K562 (cell line): ENCODE results near the gene USH2A. TPM values are rescaled to one million over a fixed set of nuclear protein-coding genes. Genes with fewer than 3 reads are reported as not detected.

Experiments
- ATAC-seq: fragments of 200-7000 bp; cut with Tn5 transposase; 3 replicates; pipeline ENCODE4 v1.9.1; 2020; ENCODE audit warnings: moderate library complexity
- BruUV-seq: library from RNA; stranded (reverse); fragments of 400-500 nt; replicated peaks from 2 replicates; lab custom pipeline; 2021; lab: Mats Ljungman, UMichigan
- CTCF ChIA-PET: fragments of 300-600 bp; formaldehyde crosslinking; extraction: SDS; loops from one replicate; lab custom pipeline; 2021; ENCODE audit warnings: low intra/inter-chr PET ratio; lab: Yijun Ruan, JAX
- POLR2A ChIA-PET: fragments of 300-600, 350-650 bp; sonication (Branson Sonifier 250); formaldehyde crosslinking; extraction: SDS; loops from one replicate; lab custom pipeline; 2021; ENCODE audit warnings: antibody characterized with exemption, inconsistent platforms; lab: Yijun Ruan, JAX
- DNase-seq, 4 experiments: peaks; one replicate each; pipeline versions ENCODE4 v3.0.0 to v3.0.0-alpha.2; 2011 to 2018; ENCODE audit warnings: low spot score in 3 of 4, mixed read lengths in 3 of 4; ENCODE audit errors: extremely low read depth in 1 of 4
- FAIRE-seq: peaks from 2 replicates; lab custom pipeline; 2011; peaks lifted over from hg19 to GRCh38; lab: Jason Lieb, UNC
- H2AFZ ChIP-seq: 2 replicates; pipeline ENCODE4 v1.6.0; 2011; ENCODE audit warnings: low read depth, low read length, control low read depth, inconsistent platforms
- H3K27ac ChIP-seq: fragments of 200-600 bp; 3 replicates; pipeline ENCODE4 v1.8.0; 2011; ENCODE audit warnings: low read depth, mild to moderate bottlenecking, control low read depth, inconsistent platforms, low read length, moderate library complexity, mixed read lengths; ENCODE audit errors: extremely low read depth
- H3K27me3 ChIP-seq, 2 experiments: fragments of 300-600 bp in 1 of 2; 2 replicates in 1 of 2; 3 replicates in 1 of 2; pipeline versions ENCODE4 v1.6.0 to v1.8.0; 2011; ENCODE audit warnings: inconsistent platforms in 2 of 2, low read length in 2 of 2, mild to moderate bottlenecking in 1 of 2, mixed read lengths in 1 of 2, moderate library complexity in 1 of 2; ENCODE audit not compliant: control insufficient read depth in 2 of 2, insufficient read depth in 2 of 2
- H3K36me3 ChIP-seq: fragments of 300-600 bp; 3 replicates; pipeline ENCODE4 v1.8.0; 2011; ENCODE audit warnings: mild to moderate bottlenecking, low read length, inconsistent platforms; ENCODE audit not compliant: control insufficient read depth, insufficient read depth
- H3K4me1 ChIP-seq, 2 experiments: fragments of 200-600 bp in 1 of 2; replicated peaks in 1 of 2; 2 replicates in 1 of 2; 3 replicates in 1 of 2; pipeline versions ENCODE4 v1.5.1 to v1.8.0; 2011; ENCODE audit warnings: inconsistent platforms in 2 of 2, low read length in 2 of 2, mild to moderate bottlenecking in 1 of 2, mixed read lengths in 1 of 2, moderate library complexity in 1 of 2; ENCODE audit not compliant: control insufficient read depth in 2 of 2, insufficient read depth in 2 of 2
- H3K4me2 ChIP-seq: 2 replicates; pipeline ENCODE4 v1.6.1; 2011; ENCODE audit warnings: low read length, control low read depth, inconsistent platforms, mixed read lengths; ENCODE audit not compliant: insufficient read depth
- H3K4me3 ChIP-seq: fragments of 200-600 bp; sonication (generic), shearing (Covaris generic); 2 replicates; pipeline ENCODE4 v1.5.1; 2016; ENCODE audit warnings: control low read depth, inconsistent platforms
- H3K79me2 ChIP-seq: fragments of 200-600 bp; 3 replicates; pipeline ENCODE4 v1.8.0; 2011; ENCODE audit warnings: low read length, inconsistent platforms; ENCODE audit not compliant: control insufficient read depth, insufficient read depth
- H3K9ac ChIP-seq, 2 experiments: 2 replicates each; pipeline versions ENCODE4 v1.6.0 to v1.6.1; 2011; ENCODE audit warnings: low read depth in 2 of 2, low read length in 2 of 2, control low read depth in 1 of 2, inconsistent platforms in 1 of 2, mild to moderate bottlenecking in 1 of 2, mixed read lengths in 1 of 2; ENCODE audit not compliant: insufficient read depth in 1 of 2
- H3K9me1 ChIP-seq: one replicate; pipeline ENCODE4 v1.6.0; 2011; ENCODE audit warnings: inconsistent platforms, mild to moderate bottlenecking, low read length, moderate library complexity; ENCODE audit not compliant: control insufficient read depth, insufficient read depth
- H3K9me3 ChIP-seq: replicated peaks from 2 replicates; pipeline ENCODE4 v1.5.1; 2011; ENCODE audit warnings: low read depth, low read length, inconsistent platforms; ENCODE audit not compliant: control insufficient read depth, insufficient read depth
- H4K20me1 ChIP-seq: replicated peaks from 2 replicates; pipeline ENCODE4 v1.6.1; 2011; ENCODE audit warnings: low read length, inconsistent platforms, mixed read lengths; ENCODE audit not compliant: control insufficient read depth, insufficient read depth
- BMI1 ChIP-seq: fragments of 150-350 bp; IDR thresholded peaks from 2 replicates; pipeline ENCODE4 v1.6.1; 2014; ENCODE audit warnings: low read length
- CBX5 ChIP-seq: IDR thresholded peaks from 2 replicates; pipeline ENCODE4 v1.6.1; 2014; ENCODE audit warnings: low read depth, borderline replicate concordance
- CEBPB ChIP-seq: fragments of 450-650 bp; IDR thresholded peaks from 2 replicates; pipeline ENCODE4 v1.6.1; 2016; ENCODE audit warnings: missing genetic modification characterization, missing compliant biosample characterization
- DIDO1 ChIP-seq: fragments of 450-650 bp; IDR thresholded peaks from 2 replicates; pipeline ENCODE4 v1.6.1; 2016; ENCODE audit warnings: low read depth, missing biosample characterization, missing genetic modification characterization
- GABPB2 ChIP-seq: fragments of 250-450 bp; sonication (Bioruptor Pico); conservative IDR thresholded peaks from 2 replicates; pipeline ENCODE4 v1.5.1; 2021; ENCODE audit warnings: mild to moderate bottlenecking
- MTF1 ChIP-seq: fragments of 250-450 bp; sonication (Bioruptor Pico); IDR thresholded peaks from 2 replicates; pipeline ENCODE4 v1.9.0; 2021; ENCODE audit warnings: moderate library complexity, mild to moderate bottlenecking, inconsistent platforms, borderline replicate concordance
- RBM17 ChIP-seq: fragments of 200-400 bp; formaldehyde crosslinking; IDR thresholded peaks from 2 replicates; pipeline ENCODE4 v1.6.1; 2017; ENCODE audit warnings: low read depth, mild to moderate bottlenecking, low read length, borderline replicate concordance
- RHOXF2B ChIP-seq: fragments of 250-450 bp; sonication (Bioruptor Pico); conservative IDR thresholded peaks from 2 replicates; pipeline ENCODE4 v1.5.1; 2021
- TEAD1 ChIP-seq, 2 experiments: fragments of 450-650 bp in 1 of 2; sonication (generic) in 1 of 2; formaldehyde crosslinking; IDR thresholded peaks; 2 replicates each; pipeline versions ENCODE4 v1.4.0 to v1.8.0; 2020 to 2022; ENCODE audit warnings: mild to moderate bottlenecking in 2 of 2, missing genetic modification reagents in 1 of 2
- ZBTB17 ChIP-seq: fragments of 450-650 bp; formaldehyde crosslinking; IDR thresholded peaks from 2 replicates; pipeline ENCODE4 v1.4.0; 2020; ENCODE audit warnings: mild to moderate bottlenecking
- ZNF121 ChIP-seq: sonication (generic); formaldehyde crosslinking; conservative IDR thresholded peaks from 2 replicates; pipeline ENCODE4 v1.8.0; 2022; ENCODE audit warnings: missing genetic modification reagents
- ZNF699 ChIP-seq: fragments of 250-450 bp; sonication (Bioruptor Pico); IDR thresholded peaks from 2 replicates; pipeline ENCODE4 v1.8.0; 2021; ENCODE audit warnings: mild to moderate bottlenecking, moderate library complexity; ENCODE audit not compliant: insufficient replicate concordance
- ZNF76 ChIP-seq: fragments of 250-450 bp; sonication (Bioruptor Pico); IDR thresholded peaks from 2 replicates; pipeline ENCODE4 v1.4.0; 2020; ENCODE audit warnings: mild to moderate bottlenecking, moderate library complexity, borderline replicate concordance
- WGBS: fragments of 100-300 bp; shearing (Covaris generic); methylation state at CpG from one replicate; pipeline ENCODE4 v1.1.6; 2016; ENCODE audit warnings: low coverage, mixed read lengths; ENCODE audit not compliant: insufficient coverage; ENCODE audit errors: missing lambda C conversion rate; 5-methylcytosine and 5-hydroxymethylcytosine counted together
- in situ Hi-C: fragments of 300-500 bp; cut with MboI; formaldehyde crosslinking; loops from 4 replicates; pipeline ENCODE4 v1.15.0; 2018; ENCODE audit warnings: inconsistent platforms, mixed read lengths
- intact Hi-C: fragments of 100-400 bp; cut with micrococcal nuclease; formaldehyde crosslinking; loops from 2 replicates; pipeline ENCODE4 v1.14.2; 2022
- polyA plus RNA-seq, 8 experiments: library from polyadenylated mRNA; depleted of rRNA in 4 of 8; stranded (reverse) in 5 of 8; unstranded in 3 of 8; fragments of >200 nt; fragmentation: Nextera tagmentation in 2 of 8; fragmentation: Illumina TruSeq in 1 of 8; extraction: Ambion mirVana in 2 of 8; extraction: Trizol in 1 of 8; gene quantifications; 2 replicates each; pipeline versions ENCODE4 v1.2.1 to v1.2.3, GENCODE V29; 2011 to 2014; ENCODE audit warnings: inconsistent platforms in 1 of 8, missing spikeins in 1 of 8
- total RNA-seq, 7 experiments: library from RNA; depleted of rRNA in 6 of 7; stranded (reverse); fragments of >200 nt in 6 of 7; fragmentation: Illumina TruSeq in 2 of 7; extraction: Trizol in 2 of 7; gene quantifications; 2 replicates each; pipeline versions ENCODE4 v1.2.1 to v1.2.3, GENCODE V29; 2011 to 2021; ENCODE audit warnings: low replicate concordance in 1 of 7
- TF ChIP-seq, protein P1 (sequence below): sonication (generic); formaldehyde crosslinking; IDR thresholded peaks from 2 replicates; pipeline ENCODE4 v1.8.1; 2023; ENCODE audit warnings: missing genetic modification reagents, mild to moderate bottlenecking, borderline replicate concordance
- TF ChIP-seq, protein P2 (sequence below): fragments of 250-450 bp; sonication (Bioruptor Pico); IDR thresholded peaks from 2 replicates; pipeline ENCODE4 v1.5.1; 2021; ENCODE audit warnings: mild to moderate bottlenecking

The USH2A gene
- total and polyA plus RNA-seq, 9 of the 15 experiments (the other 6 are each of a cell fraction or from before 2014, with no cell fraction given): under 0.01 TPM; not detected in 7

DNA sequence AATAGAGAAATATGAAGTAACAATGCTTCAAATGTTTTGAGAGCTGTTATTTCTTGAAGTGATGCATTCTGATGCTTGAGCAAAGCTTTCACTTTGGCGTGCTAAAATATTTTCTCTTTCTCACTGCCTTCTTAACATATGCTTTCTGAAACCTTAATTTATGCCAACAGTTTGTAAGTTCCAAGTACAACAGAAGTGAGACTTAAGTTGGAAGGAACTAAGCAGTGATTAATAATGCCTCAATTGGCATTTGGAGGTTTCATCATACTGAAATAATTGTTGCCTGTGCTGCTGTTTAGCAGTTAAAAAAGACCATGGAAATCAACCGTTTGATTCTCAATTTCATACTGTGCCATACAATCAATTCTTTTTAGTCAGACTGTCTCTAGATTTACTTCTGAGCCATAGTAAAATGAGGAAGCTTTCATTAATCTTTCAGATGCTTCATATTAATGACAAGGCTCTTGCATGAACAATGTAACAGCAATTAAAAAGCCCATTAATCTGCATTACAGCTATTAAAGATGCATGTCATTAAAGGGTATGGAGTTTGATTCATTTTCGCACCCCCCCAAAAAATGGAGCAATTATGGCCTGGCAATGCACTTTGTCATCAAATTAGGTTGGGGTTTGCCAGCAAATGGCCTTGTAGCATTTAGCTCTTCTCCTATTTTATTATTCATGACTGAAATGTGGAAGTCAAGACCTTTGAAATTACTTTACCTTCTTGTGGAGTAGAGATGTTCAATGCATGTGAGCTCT lies 375.3 kb downstream of the USH2A start:
- CTCF ChIA-PET: no interaction called here
- 0% methylated on average over 3 of the region's 3 CpGs for WGBS

More for the DNA sequence above, 375.3 kb downstream of the USH2A start:
- no peaks in the 10 kb centered on the region for H3K27me3 ChIP-seq
- ATAC-seq (no peak), DNase-seq (no peak), FAIRE-seq (no peak)
- H2AFZ ChIP-seq: no peak overlapping the region
- no peak for TF ChIP-seq RBM17
- TF ChIP-seq RHOXF2B (CRISPR knock-in tag): no peak
- TF ChIP-seq DIDO1 (tag): no peak
- no peak for TF ChIP-seq GABPB2 (CRISPR knock-in tag)
- TF ChIP-seq, protein P1, sequence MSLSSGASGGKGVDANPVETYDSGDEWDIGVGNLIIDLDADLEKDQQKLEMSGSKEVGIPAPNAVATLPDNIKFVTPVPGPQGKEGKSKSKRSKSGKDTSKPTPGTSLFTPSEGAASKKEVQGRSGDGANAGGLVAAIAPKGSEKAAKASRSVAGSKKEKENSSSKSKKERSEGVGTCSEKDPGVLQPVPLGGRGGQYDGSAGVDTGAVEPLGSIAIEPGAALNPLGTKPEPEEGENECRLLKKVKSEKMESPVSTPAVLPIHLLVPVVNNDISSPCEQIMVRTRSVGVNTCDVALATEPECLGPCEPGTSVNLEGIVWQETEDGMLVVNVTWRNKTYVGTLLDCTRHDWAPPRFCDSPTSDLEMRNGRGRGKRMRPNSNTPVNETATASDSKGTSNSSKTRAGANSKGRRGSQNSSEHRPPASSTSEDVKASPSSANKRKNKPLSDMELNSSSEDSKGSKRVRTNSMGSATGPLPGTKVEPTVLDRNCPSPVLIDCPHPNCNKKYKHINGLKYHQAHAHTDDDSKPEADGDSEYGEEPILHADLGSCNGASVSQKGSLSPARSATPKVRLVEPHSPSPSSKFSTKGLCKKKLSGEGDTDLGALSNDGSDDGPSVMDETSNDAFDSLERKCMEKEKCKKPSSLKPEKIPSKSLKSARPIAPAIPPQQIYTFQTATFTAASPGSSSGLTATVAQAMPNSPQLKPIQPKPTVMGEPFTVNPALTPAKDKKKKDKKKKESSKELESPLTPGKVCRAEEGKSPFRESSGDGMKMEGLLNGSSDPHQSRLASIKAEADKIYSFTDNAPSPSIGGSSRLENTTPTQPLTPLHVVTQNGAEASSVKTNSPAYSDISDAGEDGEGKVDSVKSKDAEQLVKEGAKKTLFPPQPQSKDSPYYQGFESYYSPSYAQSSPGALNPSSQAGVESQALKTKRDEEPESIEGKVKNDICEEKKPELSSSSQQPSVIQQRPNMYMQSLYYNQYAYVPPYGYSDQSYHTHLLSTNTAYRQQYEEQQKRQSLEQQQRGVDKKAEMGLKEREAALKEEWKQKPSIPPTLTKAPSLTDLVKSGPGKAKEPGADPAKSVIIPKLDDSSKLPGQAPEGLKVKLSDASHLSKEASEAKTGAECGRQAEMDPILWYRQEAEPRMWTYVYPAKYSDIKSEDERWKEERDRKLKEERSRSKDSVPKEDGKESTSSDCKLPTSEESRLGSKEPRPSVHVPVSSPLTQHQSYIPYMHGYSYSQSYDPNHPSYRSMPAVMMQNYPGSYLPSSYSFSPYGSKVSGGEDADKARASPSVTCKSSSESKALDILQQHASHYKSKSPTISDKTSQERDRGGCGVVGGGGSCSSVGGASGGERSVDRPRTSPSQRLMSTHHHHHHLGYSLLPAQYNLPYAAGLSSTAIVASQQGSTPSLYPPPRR (CRISPR knock-in tag): no peak
- no peak for TF ChIP-seq MTF1 (CRISPR knock-in tag)
- TF ChIP-seq ZNF76 (CRISPR knock-in tag): no peak
- no peak for TF ChIP-seq CEBPB (tag)
- TF ChIP-seq ZBTB17: no peak
- TF ChIP-seq TEAD1 (CRISPR knock-in tag; IDR thresholded peaks at IDR 0.05): no peak
- no peak for TF ChIP-seq CBX5
- TF ChIP-seq ZNF121: no peak
- TF ChIP-seq BMI1: no peak
- no peak for TF ChIP-seq ZNF699
- TF ChIP-seq, protein P2, sequence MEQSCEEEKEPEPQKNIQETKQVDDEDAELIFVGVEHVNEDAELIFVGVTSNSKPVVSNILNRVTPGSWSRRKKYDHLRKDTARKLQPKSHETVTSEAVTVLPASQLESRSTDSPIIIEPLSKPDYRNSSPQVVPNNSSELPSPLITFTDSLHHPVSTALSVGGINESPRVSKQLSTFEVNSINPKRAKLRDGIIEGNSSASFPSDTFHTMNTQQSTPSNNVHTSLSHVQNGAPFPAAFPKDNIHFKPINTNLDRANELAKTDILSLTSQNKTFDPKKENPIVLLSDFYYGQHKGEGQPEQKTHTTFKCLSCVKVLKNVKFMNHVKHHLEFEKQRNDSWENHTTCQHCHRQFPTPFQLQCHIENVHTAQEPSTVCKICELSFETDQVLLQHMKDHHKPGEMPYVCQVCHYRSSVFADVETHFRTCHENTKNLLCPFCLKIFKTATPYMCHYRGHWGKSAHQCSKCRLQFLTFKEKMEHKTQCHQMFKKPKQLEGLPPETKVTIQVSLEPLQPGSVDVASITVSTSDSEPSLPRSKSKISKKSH (CRISPR knock-in tag): no peak
- in situ Hi-C loops: no loop called here
- H3K9me3 ChIP-seq: no peaks in the 10 kb centered on the region
- H3K9ac ChIP-seq: no peak overlapping the region
- POLR2A ChIA-PET: no interaction called here
- BruUV-seq: no TSS peak
- H4K20me1 ChIP-seq: no peaks in the 10 kb centered on the region
- H3K4me1 ChIP-seq: no peaks in the 10 kb centered on the region
- H3K9me1 ChIP-seq: no peaks in the 10 kb centered on the region
- H3K79me2 ChIP-seq: no peaks in the 10 kb centered on the region
- no peak overlapping the region for H3K4me2 ChIP-seq
- H3K4me3 ChIP-seq: no peak overlapping the region
- H3K27ac ChIP-seq: no peak overlapping the region
- intact Hi-C loops: no loop called here
- H3K36me3 ChIP-seq: no peaks in the 10 kb centered on the region
